NCI-H2029 (cell line): ENCODE measurements around the gene CCDC97.
A peak's percentile ranks its signal among the peaks of the same experiment; 100 is the strongest.
"Not testable (repeated sequence)": the region's sequence is repeated elsewhere in the genome, so short reads cannot be mapped to it uniquely, and the experiment has no call there.

Source experiments
- DNase-seq: peaks from one replicate; lab custom pipeline; 2025; lab: John Stamatoyannopoulos, UW

The CCDC97 gene

DNA sequence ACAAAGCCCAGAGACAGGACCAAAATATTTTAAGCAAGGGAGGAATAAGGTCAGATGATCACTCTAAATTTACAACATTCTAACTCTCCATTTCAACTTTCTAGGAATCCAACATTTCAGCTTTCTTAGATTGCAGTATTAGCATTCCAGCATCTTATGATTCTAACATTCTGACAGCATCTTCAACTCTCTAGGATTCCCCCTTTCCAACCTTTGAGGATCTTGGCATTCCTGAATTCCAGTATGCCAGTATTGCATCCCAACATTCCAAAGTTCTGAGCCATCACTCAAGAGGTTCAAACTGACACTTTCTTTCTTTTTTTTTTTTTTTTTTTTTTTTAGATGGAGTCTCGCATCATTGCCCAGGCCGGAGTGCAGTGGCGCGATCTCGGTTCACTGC is 30.0 kb downstream of the CCDC97 start:
- DNase-seq, result no peak

DNA sequence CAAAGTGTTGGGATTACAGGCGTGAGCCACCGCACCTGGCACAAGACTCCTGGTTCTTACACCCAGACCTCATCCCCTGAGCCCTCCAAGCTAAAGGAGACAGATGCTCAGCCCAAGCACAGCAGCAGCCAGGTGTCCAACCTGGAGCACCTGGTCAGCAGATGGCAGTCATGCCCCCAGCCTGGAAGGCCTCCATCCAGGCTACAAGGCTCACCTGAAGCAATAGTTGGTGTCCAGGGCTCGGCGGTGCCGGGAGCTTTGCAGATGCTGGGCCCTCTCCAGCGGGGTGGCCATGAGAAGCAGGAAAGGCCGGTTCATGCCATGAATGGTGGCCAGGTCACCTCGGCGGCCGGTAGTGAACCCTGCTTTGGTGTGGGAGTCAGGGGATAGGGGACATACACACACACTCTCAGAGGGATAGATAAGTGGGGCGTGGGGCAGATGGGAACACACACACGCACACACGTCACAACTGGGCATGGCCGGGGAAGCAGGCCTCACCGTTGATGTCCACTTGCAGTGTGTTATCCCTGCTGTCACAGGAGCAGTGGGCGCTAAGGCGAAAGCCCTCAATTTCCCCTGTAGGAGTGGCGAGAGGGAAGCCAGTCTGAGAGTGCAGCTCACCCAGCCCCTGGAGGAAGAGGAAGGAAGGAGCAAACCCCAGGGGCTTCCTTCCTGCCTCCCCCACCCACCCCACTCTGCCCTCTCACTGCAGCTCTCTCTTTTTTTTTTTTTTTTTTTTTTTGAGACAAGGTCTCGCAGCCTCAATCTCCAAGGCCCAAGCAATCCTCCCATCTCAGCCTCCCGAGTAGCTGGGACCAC is 31.9 kb downstream of the CCDC97 start:
- DNase-seq, result peak; percentile 29

DNA sequence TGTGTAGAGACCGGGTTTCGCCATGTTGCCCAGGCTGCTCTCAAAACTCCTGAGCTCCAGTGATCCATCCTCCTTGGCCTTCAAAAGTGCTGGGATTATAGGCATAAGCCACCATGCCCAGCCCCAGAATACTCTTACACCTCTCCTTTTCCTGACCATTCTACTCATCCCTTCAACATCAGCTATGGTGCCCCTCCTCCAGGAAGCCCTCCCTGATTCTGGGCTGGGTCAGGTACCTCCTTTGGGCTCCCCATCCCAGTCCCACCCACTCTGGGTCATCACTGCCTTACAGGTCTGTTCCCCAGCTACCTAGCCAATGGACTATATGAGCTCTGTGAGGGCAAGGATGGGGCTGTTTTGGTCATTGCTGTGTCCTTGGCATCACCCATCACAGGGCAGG is 34.2 kb downstream of the CCDC97 start:
- no peak for DNase-seq

DNA sequence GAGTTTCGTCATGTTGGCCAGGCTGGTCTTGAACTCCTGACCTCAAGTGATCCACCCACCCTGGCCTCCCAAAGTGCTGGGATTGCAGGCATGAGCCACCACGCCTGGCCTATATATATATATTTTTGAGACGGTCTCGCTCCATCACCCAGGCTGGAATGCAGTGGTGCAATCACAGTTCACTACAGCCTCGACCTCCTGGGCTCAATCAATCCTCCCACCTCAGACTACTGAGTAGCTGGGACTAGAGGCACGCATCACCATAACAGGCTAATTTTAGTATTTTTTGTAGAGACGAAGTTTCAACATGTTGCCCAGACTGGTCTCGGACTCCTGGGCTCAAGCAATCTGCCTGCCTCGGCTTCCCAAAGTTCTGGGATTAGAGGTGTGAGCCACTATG is 36.9 kb downstream of the CCDC97 start:
- DNase-seq, result not testable (repeated sequence)

DNA sequence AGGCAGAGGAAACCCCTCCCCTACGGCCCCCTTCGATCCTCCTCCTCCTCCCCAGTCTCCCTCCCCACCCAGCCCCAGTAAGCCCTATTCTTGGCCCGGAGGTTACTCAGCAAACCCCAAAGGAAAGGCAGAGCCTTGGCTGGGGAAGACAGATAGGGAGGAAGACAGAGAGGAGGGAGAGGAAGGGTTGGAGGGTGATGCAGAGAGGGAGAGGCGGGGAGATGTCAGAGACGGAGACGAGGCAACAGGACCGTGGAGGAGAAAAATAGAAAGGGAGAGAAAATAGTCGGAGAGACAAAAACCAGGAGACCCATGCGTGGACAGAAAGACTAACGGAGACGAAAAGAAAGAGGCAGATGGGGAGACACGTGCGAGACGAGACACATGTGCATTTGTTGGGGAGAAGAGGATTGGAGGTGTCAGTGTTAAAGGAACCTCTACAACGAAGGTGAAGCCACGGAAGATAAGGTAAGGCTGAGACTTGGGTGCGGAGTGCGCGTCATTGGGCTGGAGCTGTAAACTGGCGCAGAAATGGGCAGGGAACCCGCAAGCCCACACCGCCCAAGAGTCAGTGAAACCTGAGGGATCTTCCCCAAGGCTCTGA is 40.9 kb downstream of the CCDC97 start:
- DNase-seq, result no peak

DNA sequence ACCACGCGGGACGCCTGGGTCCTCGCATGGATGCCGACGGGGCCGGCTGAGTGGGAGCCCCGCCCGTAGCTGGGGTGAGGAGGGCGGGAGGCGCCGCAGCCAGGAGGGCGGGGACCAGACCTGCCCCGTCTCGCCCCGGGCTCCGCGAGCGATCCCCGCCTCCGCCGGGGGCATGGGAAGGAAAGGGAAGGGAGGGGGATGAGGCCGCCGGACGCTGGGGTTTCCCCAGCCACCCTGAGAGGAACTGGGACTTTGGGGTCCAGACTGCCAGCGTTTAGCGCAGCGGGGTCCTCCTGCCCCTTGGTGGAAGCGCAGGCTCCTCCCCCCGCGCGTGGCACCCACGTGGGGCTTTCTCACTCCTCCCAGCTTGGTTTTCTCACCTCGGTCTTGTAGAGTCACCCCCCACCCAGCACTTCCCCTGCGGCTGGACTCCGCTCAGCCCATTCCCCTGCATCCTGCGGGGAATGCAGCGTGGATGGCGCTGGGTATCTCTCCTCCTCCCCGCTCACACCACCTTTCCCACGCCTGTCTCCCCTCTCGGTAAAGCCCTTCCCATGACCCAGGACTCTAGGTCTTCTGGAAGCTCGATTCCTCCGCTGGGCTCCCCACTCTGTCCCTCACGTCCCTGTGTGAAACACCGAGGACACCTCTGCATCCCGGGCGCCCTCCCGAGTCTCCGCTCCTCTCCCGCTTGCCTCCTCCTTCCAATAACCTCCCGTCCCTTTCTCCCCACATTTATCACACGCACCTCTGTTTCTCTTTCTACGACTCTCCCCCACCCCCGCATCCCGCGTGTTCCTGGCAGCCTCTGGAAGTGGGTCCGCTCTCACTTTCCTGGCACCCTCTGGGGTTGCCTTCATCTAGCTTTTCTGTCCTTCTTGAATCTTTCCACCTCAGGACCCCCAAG is 41.6 kb downstream of the CCDC97 start:
- DNase-seq, result no peak

DNA sequence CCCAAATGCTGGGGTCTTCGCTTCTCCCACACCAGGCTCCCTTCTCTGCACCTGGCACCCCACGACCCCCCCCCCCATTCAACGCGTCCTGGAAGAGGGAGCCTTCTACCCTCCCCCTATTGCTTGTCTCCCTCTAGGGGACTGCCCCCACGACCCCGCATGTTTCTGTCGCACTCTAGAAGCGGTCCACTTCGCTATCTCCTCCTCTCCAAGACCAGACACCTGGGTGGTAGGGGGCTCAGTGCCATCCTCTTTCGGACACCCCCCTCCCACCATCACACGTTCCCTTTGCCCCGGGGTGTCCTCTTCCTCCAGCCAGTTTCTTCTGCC is 42.3 kb downstream of the CCDC97 start:
- DNase-seq, result no peak

DNA sequence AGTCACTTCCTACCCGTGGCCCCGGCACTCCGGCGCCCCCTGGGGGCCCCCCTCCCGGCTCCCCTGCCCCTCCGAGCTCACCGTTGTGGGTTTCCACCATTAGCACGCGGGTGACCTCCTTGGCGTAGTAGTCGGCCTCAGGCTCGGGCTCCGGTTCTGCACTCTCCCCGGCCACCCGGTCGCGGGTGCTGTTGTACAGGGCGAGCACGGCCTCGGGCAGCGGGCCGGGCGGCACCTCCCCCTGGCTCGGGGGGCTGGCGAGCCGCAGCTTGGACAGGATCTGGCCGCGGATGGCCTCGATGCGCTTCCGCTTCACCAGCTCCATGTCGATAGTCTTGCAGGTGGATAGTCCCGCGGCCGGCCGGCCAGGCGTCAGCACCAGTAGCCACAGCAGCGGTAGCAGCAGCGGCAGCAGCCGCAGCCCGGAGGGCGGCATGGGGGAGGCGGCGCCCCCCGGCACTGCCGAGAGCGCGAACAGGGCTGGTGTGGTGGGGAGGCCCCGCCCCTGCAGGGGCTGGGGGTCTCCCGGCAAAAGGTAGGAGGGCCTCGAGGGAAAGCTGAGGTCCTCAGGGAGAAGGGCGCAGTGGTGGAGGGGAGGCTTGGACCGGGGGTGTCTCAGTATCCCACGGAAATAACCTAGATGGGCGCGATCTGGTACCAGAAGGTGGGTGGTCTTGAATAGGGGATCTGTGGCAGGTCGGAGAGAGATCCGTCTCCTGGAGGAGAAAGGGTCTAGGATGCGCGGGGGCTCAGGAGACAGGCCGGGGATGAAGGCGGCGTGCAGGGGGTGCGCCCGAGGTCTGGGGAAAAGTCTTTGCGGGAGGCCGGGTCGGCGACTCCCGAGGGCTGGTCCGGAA is 42.9 kb downstream of the CCDC97 start:
- no peak for DNase-seq

DNA sequence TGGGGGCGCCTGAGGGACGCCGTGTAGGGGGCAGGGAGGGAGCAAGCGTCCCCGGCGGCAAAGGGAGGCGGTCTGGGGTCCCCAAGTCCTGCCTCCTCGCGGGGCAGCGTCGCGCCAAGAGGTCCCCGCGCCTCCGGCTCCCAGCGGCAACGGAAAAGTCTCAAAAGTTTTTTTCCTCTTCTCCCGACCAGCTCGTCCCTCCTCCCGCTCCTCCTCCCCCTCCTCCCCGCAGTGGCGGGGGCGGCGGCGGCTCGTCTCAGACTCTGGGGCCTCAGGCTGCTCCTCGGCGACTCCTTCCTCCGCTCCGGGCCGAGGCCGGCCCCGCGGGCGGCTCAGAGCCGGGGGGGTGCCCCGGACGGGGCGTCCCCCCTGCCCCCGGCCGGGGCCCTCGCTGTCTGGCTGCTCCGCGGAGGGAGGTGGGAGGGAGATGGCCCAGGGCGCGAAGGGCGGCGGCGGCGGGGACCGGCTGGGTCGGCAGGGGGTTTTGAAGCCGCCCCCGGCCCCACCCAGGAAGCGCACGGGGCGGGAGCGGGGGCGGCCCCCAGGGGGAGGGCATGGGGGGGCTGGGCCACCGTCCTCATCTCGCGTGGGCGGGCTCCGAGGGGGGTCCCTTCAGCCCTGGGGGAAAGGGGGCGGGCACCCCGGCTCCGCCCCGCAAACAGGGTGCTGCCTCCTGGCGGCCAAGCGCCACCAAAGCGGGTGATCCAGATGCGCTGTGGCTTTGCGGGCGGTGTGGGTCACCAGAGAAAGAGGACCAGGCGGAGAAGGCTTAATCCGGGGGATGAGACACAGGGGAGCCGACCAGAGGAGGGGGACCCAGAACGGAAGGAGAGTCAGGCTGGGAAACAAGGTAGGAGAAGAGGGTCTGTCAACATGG is 43.7 kb downstream of the CCDC97 start, which contains the start of gene TGFB1:
TGFB1 (minus strand) TSS at position 457 of the 877 bp plus-strand sequence. CDS start 878 bp downstream, outside the sequence.
- DNase-seq, result no peak

DNA sequence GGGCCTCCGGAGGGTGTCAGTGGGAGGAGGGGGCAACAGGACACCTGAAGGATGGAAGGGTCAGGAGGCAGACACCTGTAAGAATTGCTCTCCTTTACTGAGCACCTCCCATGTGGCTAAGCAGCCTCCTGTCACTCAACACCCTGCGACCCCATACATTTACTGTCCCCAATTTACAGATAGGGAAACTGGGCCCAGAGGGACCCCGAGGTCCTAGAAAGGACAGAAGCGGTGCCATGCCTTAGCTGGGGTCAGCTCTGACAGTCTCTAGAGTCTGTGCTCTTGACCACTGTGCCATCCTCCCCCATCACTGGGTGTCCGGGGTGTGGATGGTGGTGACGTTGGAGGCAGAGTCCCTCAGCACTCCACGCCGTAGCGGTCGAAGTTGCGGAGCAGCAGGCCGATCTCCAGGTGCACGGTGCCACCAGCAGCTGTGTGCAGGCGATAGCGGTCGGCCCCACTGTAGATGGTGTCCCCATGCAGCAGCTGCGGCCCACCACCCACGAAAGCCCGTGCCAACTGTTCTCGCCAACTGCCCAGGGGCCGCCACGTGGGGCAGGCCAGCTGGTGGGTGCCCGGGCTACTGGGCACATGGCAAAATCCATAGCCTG is 44.5 kb downstream of the CCDC97 start:
- no peak for DNase-seq

DNA sequence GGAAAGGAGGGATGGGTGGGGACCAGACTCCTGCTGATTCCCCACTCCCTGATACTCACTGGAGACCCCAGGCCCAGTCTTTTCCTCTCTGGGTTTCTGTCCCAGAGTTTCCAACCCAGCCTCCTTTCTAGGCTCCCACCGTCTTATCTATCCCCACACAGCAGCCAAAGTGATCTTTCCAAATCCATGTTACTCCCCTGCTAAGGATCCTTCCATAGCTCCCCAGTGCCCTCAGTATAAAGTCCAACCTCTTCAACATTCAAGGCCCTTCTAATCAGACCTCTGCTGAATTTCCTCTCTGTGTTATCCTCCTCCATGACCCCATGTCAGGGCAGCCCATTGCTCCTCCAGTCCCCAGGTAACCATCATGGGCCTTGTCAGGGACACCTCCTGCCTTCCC is 45.1 kb downstream of the CCDC97 start:
- no peak for DNase-seq

DNA sequence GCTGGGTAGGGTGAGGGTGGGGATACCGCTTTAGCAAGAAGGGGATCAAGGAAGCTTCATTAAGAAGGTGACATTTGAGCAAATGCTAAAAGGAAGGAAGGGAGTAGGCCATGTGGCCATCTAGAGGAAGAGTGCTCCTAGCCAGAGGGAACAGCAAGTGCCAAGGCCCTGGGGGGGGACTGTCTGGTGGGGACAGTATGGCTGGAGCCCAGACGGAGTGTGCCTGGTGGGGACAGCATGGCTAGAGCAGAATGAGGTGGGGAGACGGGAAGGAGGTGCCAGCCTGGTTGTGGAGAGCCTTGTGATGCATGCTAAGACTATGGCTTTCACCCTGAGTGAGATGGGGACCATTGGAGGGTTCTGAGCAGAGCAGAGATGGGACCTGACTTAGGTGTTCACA is 45.8 kb downstream of the CCDC97 start:
- DNase-seq, result no peak

DNA sequence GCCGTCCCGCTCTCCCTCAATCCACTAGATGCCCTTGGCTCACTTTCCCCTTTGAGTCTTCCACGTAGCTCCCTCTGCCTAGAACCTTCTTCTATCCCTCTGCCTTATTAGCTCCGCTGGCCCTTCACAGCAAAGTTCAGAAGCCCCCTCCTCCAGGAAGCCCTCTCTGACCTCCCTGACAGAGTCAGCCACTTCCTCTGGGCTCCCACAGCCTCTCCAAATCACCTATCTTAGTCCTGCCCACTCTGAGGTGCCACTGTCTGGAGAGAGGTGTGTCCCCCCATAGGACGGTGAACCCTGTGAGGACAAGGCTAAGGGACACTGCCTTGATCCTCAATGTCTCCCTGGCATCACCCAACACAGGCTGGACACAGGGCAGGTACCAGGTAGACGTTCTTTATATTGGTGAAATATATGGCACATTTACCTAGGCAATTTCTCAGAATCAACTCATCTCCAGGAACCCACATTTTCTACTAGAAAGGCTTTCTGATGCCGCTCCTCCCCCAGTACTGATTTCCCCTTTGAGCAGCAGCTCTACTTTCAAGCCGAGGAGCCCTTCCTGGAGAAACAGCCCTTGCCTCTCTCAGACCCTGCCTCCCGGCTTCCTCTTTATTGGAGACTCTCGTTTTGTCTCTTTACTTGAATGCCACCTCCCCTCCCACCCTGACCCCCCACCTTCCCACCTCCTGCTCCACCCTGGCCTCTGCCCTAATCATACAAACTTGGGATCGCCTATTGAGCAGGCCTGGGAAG is 47.2 kb downstream of the CCDC97 start:
- no peak for DNase-seq

DNA sequence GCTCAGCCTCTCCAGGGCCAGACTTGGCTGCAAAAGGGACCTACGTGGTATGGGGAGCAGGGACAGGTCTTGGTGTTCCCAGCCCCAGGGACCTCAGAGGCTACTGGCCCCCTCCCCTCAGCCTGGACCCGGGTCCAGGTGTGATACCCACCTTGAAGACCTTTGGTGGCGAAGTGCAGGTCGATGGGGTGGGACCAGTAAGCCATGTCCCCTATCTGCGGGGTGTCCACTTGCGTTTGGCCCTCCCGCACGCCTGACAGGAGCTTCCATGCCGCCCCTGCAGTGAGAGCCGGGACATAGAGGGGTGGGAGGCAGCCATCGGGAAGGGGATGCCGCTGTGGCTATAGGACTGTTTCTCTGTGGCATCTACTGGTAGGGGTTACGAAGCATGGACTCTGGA is 47.8 kb downstream of the CCDC97 start:
- no peak for DNase-seq

DNA sequence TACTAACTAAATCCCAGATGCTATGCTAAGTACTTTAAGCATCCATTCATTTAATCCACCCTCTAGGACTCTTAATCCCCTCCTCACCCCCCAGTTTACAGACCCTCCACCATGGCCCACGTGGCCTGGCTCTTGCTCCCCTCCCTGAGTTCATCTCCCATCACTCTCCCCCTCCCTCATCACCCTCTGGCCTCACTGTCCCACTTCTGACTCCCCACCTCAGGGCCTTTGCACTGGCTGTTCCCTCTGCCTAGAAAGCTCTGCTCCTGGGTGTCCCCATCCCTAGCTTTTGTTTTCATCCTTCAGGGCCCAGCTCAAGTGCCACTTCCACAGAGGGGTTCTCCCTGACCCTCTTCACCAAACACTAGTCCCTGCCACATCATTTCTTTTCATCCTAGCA is 49.8 kb downstream of the CCDC97 start:
- DNase-seq, result no peak

DNA sequence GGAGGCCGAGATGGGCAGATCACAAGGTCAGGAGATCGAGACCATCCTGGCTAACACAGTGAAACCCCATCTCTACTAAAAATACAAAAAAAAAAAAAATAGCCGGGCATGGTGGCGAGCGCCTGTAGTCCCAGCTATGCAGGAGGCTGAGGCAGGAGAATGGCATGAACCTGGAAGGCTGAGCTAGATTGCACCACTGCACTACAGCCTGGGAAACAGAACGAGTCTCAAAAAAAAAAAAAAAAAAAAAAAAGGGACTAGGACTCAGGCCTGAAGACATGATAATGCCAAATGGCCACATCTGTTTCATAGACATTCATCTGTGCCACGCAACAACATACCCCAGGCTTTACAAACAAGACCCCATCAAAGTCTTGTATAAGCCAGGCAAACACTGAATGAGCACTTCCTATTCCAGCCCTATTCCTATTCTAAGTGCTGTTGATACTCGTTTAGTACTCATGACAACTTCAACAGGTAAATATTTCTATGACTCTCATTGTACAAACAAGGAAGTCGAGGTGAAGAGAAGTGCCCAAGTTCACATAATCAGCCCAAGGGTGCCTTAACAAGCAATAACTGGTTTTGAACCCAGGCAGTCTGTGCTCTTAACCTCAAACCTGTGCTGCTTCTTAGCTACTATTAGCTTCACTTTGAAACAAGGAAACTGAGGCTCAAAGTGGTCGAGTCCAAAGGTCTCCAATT is 52.3 kb downstream of the CCDC97 start:
- DNase-seq, result peak; percentile 85

DNA sequence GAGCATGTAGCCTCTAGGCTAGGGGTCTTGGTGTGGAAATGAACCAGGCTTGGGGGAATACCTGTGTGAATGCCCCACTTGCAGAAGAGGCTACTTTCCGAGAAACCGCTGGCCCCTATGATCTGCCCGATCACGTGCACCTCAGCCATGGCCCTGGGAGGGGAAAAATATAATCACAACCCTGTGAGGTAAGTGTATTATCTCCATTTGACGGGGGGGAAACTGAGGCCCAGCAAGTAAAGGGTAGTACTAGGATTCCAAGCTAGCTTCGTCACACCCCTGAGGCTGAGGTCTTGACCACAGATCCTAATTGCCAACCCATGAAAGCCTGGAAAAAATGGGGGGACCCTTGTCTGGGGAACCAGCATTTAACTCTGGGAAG is 53.4 kb downstream of the CCDC97 start:
- DNase-seq, result no peak

DNA sequence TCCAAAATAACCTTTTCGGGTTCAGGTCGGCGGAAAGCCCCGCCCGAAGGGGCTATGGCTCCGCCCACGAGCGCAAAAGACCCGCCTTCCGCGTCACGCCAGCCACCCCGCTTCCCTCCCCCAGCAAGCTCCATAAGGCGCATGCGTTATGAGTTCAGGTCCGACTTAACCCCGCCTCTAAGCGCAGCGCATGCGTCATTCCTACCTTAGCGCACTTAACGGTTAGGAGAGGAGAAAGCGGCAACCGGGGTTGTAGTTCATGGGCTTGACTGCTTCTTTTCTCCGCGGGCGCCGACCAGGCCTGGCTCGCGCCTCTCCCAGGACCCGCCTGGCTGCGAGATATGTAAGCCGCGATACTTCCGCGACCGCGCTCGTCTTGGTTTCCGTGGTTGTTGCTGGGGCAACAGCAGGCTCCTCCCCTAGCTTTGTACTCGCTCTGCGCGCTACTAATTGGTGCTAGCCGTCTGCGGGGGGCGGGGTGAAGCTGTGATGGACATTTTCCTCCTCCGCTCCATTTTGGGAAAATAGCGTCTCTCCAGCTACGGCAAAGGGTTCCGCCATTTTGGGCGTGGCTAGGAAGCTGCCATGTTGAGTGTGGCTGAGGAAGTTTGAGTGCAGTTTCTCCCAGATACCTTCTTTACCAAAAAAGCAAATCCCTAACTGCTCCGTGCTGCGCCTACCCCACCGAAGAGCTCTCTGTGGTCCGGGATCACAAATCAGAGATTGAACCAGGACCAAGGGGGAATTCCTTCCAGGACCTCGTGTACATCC is 54.0 kb downstream of the CCDC97 start, which contains the start of gene B9D2:
B9D2 (minus strand) TSS at position 397 of the 771 bp plus-strand sequence. CDS start 630 bp downstream, outside the sequence.
- peak; percentile 98 for DNase-seq
